Right atrium auricular region (tissue), 2 donors: ENCODE results near the gene KANSL1L. TPM values are rescaled to one million over a fixed set of nuclear protein-coding genes. Genes with fewer than 3 reads are reported as not detected.

Source experiments
- DNase-seq: peaks from one replicate; pipeline ENCODE4 v3.0.0-alpha.2; 2019; ENCODE audit warnings: low spot score
- H3K27ac ChIP-seq, 2 donors: fragments of 200-600 bp; sonication (generic); 1 replicate in 1 of 2; 2 replicates in 1 of 2; pipeline ENCODE4 v1.5.1; 2016 to 2019
- H3K27me3 ChIP-seq, 2 donors: fragments of 200-600 bp; sonication (generic); one replicate each; pipeline versions ENCODE4 v1.5.1 to v1.6.0; 2017 to 2019
- H3K36me3 ChIP-seq: fragments of 200-600 bp; sonication (generic); one replicate; pipeline ENCODE4 v1.5.1; 2016
- H3K4me1 ChIP-seq, 2 donors: fragments of 200-600 bp; sonication (generic); one replicate each; pipeline versions ENCODE4 v1.5.1 to v1.6.0; 2017 to 2019
- H3K4me3 ChIP-seq, 2 donors: fragments of 200-600 bp; sonication (generic); 1 replicate in 1 of 2; 2 replicates in 1 of 2; pipeline ENCODE4 v1.5.1; 2017 to 2019; ENCODE audit warnings: mild to moderate bottlenecking in 1 of 2, moderate library complexity in 1 of 2
- H3K9me3 ChIP-seq, 2 donors: fragments of 200-600 bp; sonication (generic); one replicate each; pipeline ENCODE4 v1.5.1; 2019
- CTCF ChIP-seq, 2 donors: fragments of 200-600 bp; sonication (generic); IDR thresholded peaks; one replicate each; pipeline ENCODE4 v1.5.1; 2019; ENCODE audit warnings: antibody characterized with exemption in 2 of 2
- total RNA-seq, 2 donors: library from RNA; depleted of rRNA; stranded (reverse); fragments of >200 nt; gene quantifications; one replicate each; pipeline ENCODE4 v1.1.0, GENCODE V29; 2016

The KANSL1L gene
- total RNA-seq, 2 donors from 2014 or later, result 16.5 to 19.4 TPM

GRCh38 chr2:209974576-209974975 is 196.6 kb downstream of the KANSL1L start:
- no peaks in the 10 kb centered on the region for H3K27me3 ChIP-seq
- TF ChIP-seq CTCF (IDR thresholded peaks at IDR 0.05), result no peak

GRCh38 chr2:209973328-209973727 is 197.9 kb downstream of the KANSL1L start:
- H3K27me3 ChIP-seq, result no peaks in the 10 kb centered on the region
- TF ChIP-seq CTCF (IDR thresholded peaks at IDR 0.05), result no peak
- DNase-seq, result no peak
- H3K4me3 ChIP-seq, result no peak overlapping the region
- H3K9me3 ChIP-seq, result no peaks in the 10 kb centered on the region
- no peaks in the 10 kb centered on the region for H3K36me3 ChIP-seq
- H3K4me1 ChIP-seq, result no peaks in the 10 kb centered on the region
- no peak overlapping the region for H3K27ac ChIP-seq

More at GRCh38 chr2:209974576-209974975, 196.6 kb downstream of the KANSL1L start:
- DNase-seq, result no peak
- Histone ChIP-seq H3K4me1 (no peaks in the 10 kb centered on the region), H3K9me3 (no peaks in the 10 kb centered on the region), H3K36me3 (no peaks in the 10 kb centered on the region), H3K27ac (no peak overlapping the region), H3K4me3 (no peak overlapping the region)

Other genes with a start within 250 kb of the KANSL1L start
- gene RPE, start 168.8 kb downstream of the KANSL1L start, total RNA-seq, result 10 to 100 TPM; 21.0 to 26.4 TPM
- gene ACADL, start 54.0 kb upstream of the KANSL1L start, total RNA-seq, result 1 to 10 TPM; 1.4 to 1.9 TPM
- under 1 TPM in 1 of 2 donors, not detected in 1; 0.43 TPM for gene MYL1, start 143.8 kb upstream of the KANSL1L start, total RNA-seq